HepG2 (cell line): ENCODE measurements around the gene DNAJA1. TPM values are rescaled to one million over a fixed set of nuclear protein-coding genes. Genes with fewer than 3 reads are reported as not detected.

Experiments used
- CHCHD3 ChIP-seq: sonication (generic); formaldehyde crosslinking; IDR thresholded peaks from 2 replicates; pipeline ENCODE4 v1.8.0; 2022; ENCODE audit warnings: mild to moderate bottlenecking, missing genetic modification reagents, moderate library complexity
- GTF2F1 ChIP-seq: fragments of 150-350 bp; IDR thresholded peaks from 2 replicates; pipeline ENCODE4 v1.6.1; 2014; ENCODE audit warnings: low read length
- HNF4A ChIP-seq: sonication (generic); formaldehyde crosslinking; IDR thresholded peaks from 2 replicates; pipeline ENCODE4 v1.4.0; 2020; ENCODE audit warnings: missing genetic modification reagents
- NFYB ChIP-seq: sonication (generic); formaldehyde crosslinking; IDR thresholded peaks from 2 replicates; pipeline ENCODE4 v1.4.0; 2020; ENCODE audit warnings: missing genetic modification reagents
- RBAK ChIP-seq: sonication (generic); formaldehyde crosslinking; IDR thresholded peaks from 2 replicates; pipeline ENCODE4 v1.5.1; 2020; ENCODE audit warnings: mild to moderate bottlenecking, missing genetic modification reagents
- SAP130 ChIP-seq: IDR thresholded peaks from 2 replicates; pipeline ENCODE4 v1.6.1; 2016; ENCODE audit warnings: low read depth
- SMAD1 ChIP-seq: sonication (generic); formaldehyde crosslinking; IDR thresholded peaks from 2 replicates; pipeline ENCODE4 v1.4.0; 2020; ENCODE audit warnings: missing genetic modification reagents, low read depth, mild to moderate bottlenecking, borderline replicate concordance
- SPEN ChIP-seq: sonication (generic); formaldehyde crosslinking; IDR thresholded peaks from 2 replicates; pipeline ENCODE4 v1.5.1; 2020; ENCODE audit warnings: low read depth, mild to moderate bottlenecking, missing genetic modification reagents
- TERF1 ChIP-seq: sonication (generic); formaldehyde crosslinking; IDR thresholded peaks from 2 replicates; pipeline ENCODE4 v1.8.0; 2022; ENCODE audit warnings: mild to moderate bottlenecking, missing genetic modification reagents, moderate library complexity
- ZBTB34 ChIP-seq: sonication (generic); formaldehyde crosslinking; IDR thresholded peaks from 2 replicates; pipeline ENCODE4 v1.8.0; 2022; ENCODE audit warnings: mild to moderate bottlenecking, missing genetic modification reagents
- ZNF30 ChIP-seq: sonication (generic); formaldehyde crosslinking; IDR thresholded peaks from 2 replicates; pipeline ENCODE4 v1.5.0; 2020; ENCODE audit warnings: mild to moderate bottlenecking, missing genetic modification reagents
- ZNF367 ChIP-seq: sonication (generic); formaldehyde crosslinking; IDR thresholded peaks from 2 replicates; pipeline ENCODE4 v1.4.0; 2020; ENCODE audit warnings: missing genetic modification reagents, borderline replicate concordance
- ZNF747 ChIP-seq: sonication (generic); formaldehyde crosslinking; IDR thresholded peaks from 2 replicates; pipeline ENCODE4 v1.8.1; 2023; ENCODE audit warnings: missing genetic modification reagents, mild to moderate bottlenecking, borderline replicate concordance
- ZNF784 ChIP-seq: sonication (generic); formaldehyde crosslinking; IDR thresholded peaks from 2 replicates; pipeline ENCODE4 v1.5.1; 2020; ENCODE audit warnings: missing genetic modification reagents, mild to moderate bottlenecking, borderline replicate concordance
- polyA plus RNA-seq, 8 experiments: library from polyadenylated mRNA; depleted of rRNA in 3 of 8; stranded (reverse) in 7 of 8; unstranded in 1 of 8; fragments of >200 nt; fragmentation: Illumina TruSeq in 4 of 8; extraction: Trizol in 4 of 8; gene quantifications; 2 replicates each; pipeline versions ENCODE4 v1.2.1 to v1.2.3, GENCODE V29; 2011 to 2016; ENCODE audit warnings: low read depth in 4 of 8, missing spikeins in 1 of 8, mixed read lengths in 1 of 8; ENCODE audit not compliant: insufficient read depth in 1 of 8
- total RNA-seq, 5 experiments: library from RNA; depleted of rRNA; stranded (reverse); fragments of >200 nt; fragmentation: Illumina TruSeq; extraction: Trizol; gene quantifications; 2 replicates each; pipeline ENCODE4 v1.2.3, GENCODE V29; 2016; ENCODE audit warnings: low read depth in 1 of 5
- TF ChIP-seq, protein P1 (sequence below): sonication (generic); formaldehyde crosslinking; conservative IDR thresholded peaks from 2 replicates; pipeline ENCODE4 v1.4.0; 2020; ENCODE audit warnings: missing genetic modification reagents
- TF ChIP-seq, protein P2 (sequence below): sonication (generic); formaldehyde crosslinking; IDR thresholded peaks from 2 replicates; pipeline ENCODE4; 2020; ENCODE audit warnings: missing genetic modification reagents, mild to moderate bottlenecking, borderline replicate concordance

Gene DNAJA1
- total and polyA plus RNA-seq, 2 of the 13 experiments (the other 11 are each of a cell fraction or from before 2014, with no cell fraction given): 95.9 to 306 TPM

- TF ChIP-seq ZNF30 (CRISPR knock-in tag): no peak
- peak; percentile 93 for TF ChIP-seq SAP130 (CRISPR knock-in tag)
- TF ChIP-seq, protein P1, sequence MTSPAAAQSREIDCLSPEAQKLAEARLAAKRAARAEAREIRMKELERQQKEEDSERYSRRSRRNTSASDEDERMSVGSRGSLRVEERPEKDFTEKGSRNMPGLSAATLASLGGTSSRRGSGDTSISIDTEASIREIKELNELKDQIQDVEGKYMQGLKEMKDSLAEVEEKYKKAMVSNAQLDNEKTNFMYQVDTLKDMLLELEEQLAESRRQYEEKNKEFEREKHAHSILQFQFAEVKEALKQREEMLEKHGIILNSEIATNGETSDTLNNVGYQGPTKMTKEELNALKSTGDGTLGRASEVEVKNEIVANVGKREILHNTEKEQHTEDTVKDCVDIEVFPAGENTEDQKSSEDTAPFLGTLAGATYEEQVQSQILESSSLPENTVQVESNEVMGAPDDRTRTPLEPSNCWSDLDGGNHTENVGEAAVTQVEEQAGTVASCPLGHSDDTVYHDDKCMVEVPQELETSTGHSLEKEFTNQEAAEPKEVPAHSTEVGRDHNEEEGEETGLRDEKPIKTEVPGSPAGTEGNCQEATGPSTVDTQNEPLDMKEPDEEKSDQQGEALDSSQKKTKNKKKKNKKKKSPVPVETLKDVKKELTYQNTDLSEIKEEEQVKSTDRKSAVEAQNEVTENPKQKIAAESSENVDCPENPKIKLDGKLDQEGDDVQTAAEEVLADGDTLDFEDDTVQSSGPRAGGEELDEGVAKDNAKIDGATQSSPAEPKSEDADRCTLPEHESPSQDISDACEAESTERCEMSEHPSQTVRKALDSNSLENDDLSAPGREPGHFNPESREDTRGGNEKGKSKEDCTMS: no peak
- no peak for TF ChIP-seq HNF4A (CRISPR knock-in tag)
- TF ChIP-seq ZNF367 (CRISPR knock-in tag): peak; percentile 32; the same call in 1 of the 2 replicates
- TF ChIP-seq ZNF747 (CRISPR knock-in tag): 0 out of 2 replicates have a peak, but pooled peaks have one; percentile 40
- peak; percentile 31; the same call in 1 of the 2 replicates for TF ChIP-seq SMAD1 (CRISPR knock-in tag)
- TF ChIP-seq RBAK (CRISPR knock-in tag): no peak
- TF ChIP-seq CHCHD3: no peak; the same call in 1 of the 2 replicates
- TF ChIP-seq SPEN (CRISPR knock-in tag): peak; percentile 96
- peak; percentile 78 for TF ChIP-seq ZNF784 (CRISPR knock-in tag)
- TF ChIP-seq GTF2F1: no peak
- TF ChIP-seq TERF1 (CRISPR knock-in tag): no peak
- TF ChIP-seq, protein P2, sequence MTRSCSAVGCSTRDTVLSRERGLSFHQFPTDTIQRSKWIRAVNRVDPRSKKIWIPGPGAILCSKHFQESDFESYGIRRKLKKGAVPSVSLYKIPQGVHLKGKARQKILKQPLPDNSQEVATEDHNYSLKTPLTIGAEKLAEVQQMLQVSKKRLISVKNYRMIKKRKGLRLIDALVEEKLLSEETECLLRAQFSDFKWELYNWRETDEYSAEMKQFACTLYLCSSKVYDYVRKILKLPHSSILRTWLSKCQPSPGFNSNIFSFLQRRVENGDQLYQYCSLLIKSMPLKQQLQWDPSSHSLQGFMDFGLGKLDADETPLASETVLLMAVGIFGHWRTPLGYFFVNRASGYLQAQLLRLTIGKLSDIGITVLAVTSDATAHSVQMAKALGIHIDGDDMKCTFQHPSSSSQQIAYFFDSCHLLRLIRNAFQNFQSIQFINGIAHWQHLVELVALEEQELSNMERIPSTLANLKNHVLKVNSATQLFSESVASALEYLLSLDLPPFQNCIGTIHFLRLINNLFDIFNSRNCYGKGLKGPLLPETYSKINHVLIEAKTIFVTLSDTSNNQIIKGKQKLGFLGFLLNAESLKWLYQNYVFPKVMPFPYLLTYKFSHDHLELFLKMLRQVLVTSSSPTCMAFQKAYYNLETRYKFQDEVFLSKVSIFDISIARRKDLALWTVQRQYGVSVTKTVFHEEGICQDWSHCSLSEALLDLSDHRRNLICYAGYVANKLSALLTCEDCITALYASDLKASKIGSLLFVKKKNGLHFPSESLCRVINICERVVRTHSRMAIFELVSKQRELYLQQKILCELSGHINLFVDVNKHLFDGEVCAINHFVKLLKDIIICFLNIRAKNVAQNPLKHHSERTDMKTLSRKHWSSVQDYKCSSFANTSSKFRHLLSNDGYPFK (CRISPR knock-in tag): peak; percentile 84
- no peak; the same call in none of the 2 replicates for TF ChIP-seq NFYB
- no peak for TF ChIP-seq ZBTB34 (CRISPR knock-in tag)
- TF ChIP-seq, all 625 proteins: peak for 277
Observed at GRCh38 chr9:33076046-33077004, 51.3 kb downstream of the DNAJA1 start, which contains the start of gene SMU1 (continued).
